KOPT-K1 (cell line): Measurements from ENCODE around the gene PDCD1.

Experiments used
- H3K27ac ChIP-seq: fragments of 200-600 bp; sonication (generic); 2 replicates; pipeline ENCODE4 v1.5.1; 2016; ENCODE audit warnings: antibody characterized with exemption, mild to moderate bottlenecking, low read depth, low read length; ENCODE audit not compliant: poor library complexity, severe bottlenecking
- H3K36me3 ChIP-seq: fragments of 200-600 bp; sonication (generic); 2 replicates; pipeline ENCODE4 v1.5.1; 2017; ENCODE audit warnings: antibody characterized with exemption, mild to moderate bottlenecking, low read length, moderate library complexity; ENCODE audit not compliant: insufficient read depth
- H3K9me3 ChIP-seq: fragments of 200-600 bp; sonication (generic); 2 replicates; pipeline ENCODE4 v1.5.1; 2017; ENCODE audit warnings: antibody characterized with exemption, low read length, mild to moderate bottlenecking; ENCODE audit not compliant: insufficient read depth, poor library complexity, severe bottlenecking

Gene PDCD1

DNA sequence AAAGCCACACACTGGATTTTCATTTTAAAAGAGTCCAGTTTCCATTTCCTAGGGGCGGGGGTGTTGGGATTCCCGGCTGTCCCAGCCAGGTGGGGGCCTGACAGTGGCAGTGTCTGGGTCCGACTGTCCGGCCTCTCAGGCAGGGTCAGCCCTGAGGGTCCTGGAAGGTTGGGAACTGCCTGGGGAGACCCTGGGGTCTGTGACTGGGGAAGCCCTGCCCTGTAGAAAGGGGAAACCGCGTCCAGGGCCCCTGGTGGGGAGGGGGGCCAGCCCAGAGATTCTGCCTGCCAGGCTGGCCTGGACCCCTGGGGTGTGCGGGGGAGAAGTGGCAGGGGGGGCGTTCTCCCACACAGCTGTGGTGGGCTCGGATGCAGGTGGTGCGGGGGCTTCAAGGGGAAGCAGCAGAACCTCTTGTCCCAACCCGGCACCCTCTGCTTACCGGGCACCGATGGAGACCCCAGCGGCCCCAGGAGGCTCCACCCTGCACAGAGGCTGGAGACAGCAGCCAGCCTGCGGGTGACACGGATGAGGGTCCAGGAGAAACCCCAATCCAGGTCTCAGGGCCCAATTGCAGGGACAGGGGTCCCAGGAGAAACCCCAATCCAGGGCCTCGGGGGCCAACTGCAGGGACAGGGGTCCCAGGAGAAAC lies 15.7 kb upstream of the PDCD1 start:
- Histone ChIP-seq H3K36me3 (no peaks in the 10 kb centered on the region), H3K9me3 (no peaks in the 10 kb centered on the region), H3K27ac (no peak overlapping the region)

- H3K9me3 ChIP-seq: no peaks in the 10 kb centered on the region
- H3K36me3 ChIP-seq: no peaks in the 10 kb centered on the region
- no peak overlapping the region for H3K27ac ChIP-seq
Measured at GRCh38 chr2:241873803-241874110, 15.1 kb upstream of the PDCD1 start.

DNA sequence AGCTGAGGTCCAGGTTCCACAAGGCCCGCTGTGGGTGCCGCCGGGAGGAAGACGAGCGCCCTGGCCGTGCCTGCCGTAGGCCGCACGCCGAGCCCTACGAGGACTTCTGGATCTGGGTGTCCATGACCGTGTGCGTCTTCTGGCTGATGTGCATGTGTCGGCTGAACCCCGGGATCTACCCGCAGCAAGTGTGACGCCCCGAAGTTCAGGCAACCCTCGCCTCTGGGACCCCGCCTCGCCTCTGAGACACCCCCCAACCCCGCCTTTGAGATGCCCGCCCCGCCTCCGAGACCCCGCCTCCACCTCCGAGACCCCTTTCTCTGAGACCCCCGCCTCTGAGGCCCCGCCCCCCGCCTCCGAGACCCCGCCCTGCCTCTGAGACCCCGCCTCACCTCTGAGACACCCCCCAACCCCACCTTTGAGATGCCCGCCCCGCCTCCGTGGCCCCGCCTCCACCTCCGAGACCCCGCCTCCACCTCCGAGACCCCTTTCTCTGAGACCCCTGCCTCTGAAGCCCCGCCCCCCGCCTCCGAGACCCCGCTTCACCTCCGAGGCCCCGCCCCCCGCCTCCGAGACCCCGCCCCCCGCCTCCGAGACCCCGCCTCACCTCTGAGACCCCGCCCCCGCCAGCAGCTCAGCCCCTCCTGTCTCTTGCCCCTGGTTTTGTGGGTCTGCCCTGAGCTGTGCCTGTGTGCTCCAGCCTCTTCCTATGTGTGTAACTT lies 14.5 kb upstream of the PDCD1 start:
- Histone ChIP-seq H3K36me3 (no peaks in the 10 kb centered on the region), H3K27ac (no peak overlapping the region)

DNA sequence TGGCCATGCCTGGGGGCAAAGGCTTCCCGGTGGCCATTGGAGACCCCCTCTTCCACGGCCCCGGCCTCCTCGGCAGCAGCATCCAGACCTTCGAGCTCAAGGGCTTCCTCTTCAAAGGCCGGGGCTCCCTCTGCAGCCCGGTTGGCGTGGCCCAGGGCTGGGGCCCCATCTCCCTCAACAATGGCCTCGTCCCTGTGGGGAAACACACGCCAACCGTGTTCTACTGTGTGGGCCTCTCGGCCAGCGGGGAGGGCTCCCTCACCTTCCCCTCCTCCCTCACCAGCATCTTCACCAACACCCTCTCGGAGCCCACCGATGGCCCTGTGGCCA lies 13.6 kb upstream of the PDCD1 start:
- Histone ChIP-seq H3K9me3 (no peaks in the 10 kb centered on the region), H3K36me3 (no peaks in the 10 kb centered on the region), H3K27ac (peak overlapping the region; percentile 95)

More for the DNA sequence above, 14.5 kb upstream of the PDCD1 start:
- H3K9me3 ChIP-seq: no peaks in the 10 kb centered on the region

GRCh38 chr2:241871538-241872312 lies 13.0 kb upstream of the PDCD1 start:
- Histone ChIP-seq H3K9me3 (no peaks in the 10 kb centered on the region), H3K27ac (peak overlapping the region; percentile 95), H3K36me3 (no peaks in the 10 kb centered on the region)

DNA sequence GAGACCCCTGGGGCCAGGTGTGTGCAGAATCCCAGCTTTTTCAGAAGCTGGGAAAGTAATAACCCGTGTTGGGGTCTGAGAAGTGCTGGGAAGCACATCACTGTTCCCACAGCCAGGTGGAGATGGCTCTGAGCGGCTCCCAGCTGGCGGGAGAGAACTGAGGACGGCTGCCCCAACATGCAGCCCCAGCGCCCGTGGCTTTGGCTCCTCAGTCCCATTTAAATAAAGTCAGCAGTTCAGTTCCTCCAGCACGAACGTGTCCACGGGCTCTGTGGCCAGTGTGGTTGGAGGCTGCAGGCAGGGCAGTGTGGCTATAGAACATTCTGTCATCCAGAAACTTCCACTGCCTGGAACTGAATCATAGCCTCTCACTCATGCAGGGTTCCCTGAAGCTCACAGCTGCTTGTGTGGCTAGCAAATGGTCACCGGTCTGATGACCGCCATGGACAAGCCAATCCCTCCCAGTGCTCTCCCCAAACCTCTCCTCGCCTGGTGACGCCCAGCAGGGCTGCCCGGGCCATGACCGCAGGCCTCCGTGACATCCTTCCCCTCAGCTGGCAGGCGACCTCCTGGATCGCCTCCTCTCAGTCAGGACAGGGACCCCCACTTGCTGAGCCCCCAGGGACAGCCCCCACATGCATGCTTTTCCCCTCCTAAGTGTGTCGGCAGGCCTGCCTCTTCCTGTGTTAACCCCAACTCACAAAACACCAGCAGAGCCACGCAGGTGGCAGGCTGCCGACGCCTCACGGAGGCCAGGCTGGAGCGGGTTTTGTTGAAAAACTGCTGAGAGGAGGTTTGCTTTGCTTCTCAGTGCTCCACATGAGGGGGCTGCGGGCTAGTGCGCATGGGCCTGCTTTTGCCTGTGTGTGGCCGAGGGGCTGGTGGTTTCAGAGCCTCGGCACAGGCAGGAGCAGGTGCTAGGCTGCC lies 12.2 kb upstream of the PDCD1 start:
- Histone ChIP-seq H3K9me3 (no peaks in the 10 kb centered on the region), H3K27ac (peak overlapping the region; percentile 95), H3K36me3 (no peaks in the 10 kb centered on the region)

DNA sequence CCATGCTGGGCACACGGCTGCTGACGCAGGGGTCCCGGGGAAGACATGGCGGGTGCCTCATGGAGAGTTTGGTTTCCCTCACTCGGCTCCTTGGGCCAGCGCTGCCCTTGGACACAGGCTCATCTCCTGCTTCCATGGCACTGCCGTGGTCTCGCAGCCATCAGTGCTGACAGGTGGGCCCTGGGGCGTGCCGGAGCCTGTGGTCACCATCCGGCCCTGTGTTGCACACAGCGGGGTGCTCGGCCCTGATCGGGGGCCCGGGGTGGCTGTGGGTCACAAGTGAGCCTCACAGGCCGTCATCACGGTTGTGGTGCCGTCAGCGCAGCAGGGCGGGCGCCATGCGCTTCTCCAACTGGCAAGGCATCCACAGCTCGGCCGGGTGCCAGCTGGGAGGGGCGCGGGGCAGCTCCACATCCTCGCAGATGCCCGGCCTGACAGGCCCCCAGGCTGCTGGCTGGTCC lies 11.4 kb upstream of the PDCD1 start:
- H3K27ac ChIP-seq: peak overlapping the region; percentile 95

DNA sequence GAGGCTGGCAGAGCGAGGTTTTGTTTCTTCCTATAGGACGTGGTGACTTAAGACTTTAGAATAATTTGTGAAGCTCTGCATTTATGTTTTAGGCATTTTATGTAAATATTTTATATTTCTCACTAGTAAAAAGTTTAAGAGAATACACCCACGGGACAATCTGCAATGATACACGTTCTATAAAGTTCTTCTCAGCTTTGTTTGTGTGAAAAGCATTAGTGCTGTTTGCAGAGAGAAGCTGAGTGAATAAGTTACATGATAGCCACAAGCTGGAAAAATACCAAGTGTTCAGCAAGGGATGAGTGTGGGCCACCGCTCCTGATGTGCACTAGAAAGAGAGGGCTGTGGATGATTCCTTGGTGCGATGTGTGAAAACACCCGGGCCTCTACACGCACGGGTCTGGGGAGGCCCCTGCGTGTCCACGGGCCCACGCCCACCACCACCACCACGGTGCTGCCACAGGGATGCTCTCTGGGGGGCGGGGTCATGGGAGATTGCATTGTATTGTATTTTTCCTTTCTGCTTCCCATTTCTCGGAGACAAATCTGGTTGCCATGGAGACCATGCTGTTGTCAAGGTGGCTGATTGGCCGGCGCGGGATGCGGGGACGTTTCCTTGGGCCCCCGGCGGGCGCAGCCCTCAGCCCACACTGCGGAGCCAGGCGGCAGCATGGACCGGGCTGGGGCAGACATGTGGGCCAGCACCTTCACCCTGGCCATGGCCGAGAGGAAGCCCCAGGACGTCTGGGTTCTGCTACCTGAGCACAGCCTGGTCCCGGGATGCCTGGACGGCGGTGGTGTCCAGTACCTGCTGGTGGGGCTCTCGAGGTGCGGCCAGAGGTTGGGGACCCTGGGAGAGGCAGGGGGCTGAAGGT lies 10.6 kb upstream of the PDCD1 start, which contains the start of gene RTP5:
Gene RTP5, plus strand, starts transcription at position 643 of the 875 bp plus-strand sequence. Its CDS starts 28 bp downstream, at position 671.
- H3K27ac ChIP-seq: peak within 1 kb of the TSS; percentile 95
- H3K36me3 ChIP-seq: no peaks in the 10 kb centered on the region
- H3K9me3 ChIP-seq: no peaks in the 10 kb centered on the region

More for the DNA sequence above, 11.4 kb upstream of the PDCD1 start:
- H3K9me3 ChIP-seq: no peaks in the 10 kb centered on the region
- H3K36me3 ChIP-seq: no peaks in the 10 kb centered on the region

GRCh38 chr2:241868661-241869081 lies 10.0 kb upstream of the PDCD1 start:
- H3K27ac ChIP-seq: peak overlapping the region; percentile 95
- no peaks in the 10 kb centered on the region for H3K9me3 ChIP-seq
- H3K36me3 ChIP-seq: no peaks in the 10 kb centered on the region

- Histone ChIP-seq H3K9me3 (no peaks in the 10 kb centered on the region), H3K27ac (peak overlapping the region; percentile 95), H3K36me3 (no peaks in the 10 kb centered on the region)
Measured at GRCh38 chr2:241867776-241868420, 9.2 kb upstream of the PDCD1 start.

DNA sequence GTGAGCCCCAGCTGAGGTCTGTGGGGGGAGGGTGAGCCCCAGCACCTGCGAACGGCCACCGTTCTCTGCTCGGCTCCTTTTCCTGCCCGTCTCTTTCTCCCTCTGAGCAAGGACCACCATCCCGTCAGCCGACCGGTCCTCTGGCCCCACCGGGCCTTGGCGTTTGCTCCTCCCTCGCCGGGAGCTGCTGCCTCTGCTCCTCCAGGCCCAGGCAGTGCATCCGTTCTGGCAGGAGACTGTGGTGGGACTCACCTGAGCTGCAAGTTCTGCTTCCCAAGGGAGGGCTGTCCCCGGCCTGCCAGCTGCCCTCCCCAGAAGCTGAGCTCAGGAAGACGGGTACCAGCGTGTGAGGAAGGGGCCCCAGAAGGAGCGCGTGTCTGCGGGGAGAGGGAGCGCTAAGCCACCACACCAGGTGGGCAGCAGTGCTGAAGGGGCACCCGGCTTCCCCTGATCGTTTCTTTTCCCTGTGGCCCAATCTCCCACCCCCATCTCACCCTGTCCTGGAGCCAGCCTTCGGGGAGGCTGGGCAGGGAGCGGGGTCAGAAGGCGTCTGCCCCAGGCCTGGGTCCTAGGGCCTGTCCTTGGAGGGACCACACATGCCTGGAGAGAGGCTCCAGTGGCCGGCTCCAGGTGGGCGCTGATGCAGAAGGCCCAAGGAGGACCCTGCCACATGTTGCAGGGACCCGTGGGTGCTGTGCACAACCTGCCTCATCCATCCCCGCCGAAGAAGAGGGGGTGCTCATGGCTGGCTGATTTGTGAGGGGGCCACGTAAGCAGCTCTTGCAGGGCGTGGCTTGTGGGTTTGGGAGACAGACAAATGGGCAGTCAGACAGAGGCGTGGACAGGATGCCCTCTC lies 8.3 kb upstream of the PDCD1 start:
- Histone ChIP-seq H3K36me3 (no peaks in the 10 kb centered on the region), H3K27ac (peak overlapping the region; percentile 95), H3K9me3 (no peaks in the 10 kb centered on the region)

DNA sequence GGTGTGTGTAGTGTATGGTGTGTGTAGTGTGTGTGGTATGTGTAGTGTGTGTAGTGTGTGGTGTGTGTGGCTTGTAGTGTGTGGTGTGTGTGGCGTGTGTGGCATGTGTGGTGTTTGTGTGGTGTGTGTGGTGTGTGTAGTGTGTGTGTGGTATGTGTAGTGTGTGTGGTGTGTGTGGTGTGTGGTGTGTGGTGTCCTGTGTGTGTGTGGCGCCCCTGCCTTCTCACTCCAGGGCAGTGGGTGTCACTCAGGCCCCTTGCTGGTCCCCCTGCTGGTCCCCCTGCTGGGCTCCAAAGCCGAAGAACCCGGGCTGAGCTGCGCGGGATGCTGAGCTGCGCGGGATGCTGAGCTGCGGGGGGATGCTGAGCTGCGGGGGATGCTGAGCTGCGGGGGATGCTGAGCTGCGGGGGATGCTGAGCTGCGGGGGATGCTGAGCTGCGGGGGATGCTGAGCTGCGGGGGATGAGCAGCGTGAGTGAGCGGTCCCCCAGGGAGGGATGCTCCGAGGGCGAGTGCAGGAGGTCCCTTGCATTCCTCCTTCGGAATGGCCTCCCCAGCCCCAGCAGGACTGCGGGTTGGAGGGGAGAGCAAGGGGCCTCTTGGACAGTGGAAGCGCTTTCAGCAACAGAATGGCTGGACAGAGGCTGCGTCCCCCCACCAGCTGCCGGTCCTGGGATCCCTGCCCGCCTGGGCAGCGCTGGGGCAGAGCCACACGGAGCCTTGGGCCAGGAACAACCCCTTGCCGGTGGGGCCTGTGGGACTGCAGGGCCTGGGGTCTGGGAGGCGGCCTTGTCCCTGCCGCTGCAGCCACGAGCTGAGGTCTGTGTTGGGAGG lies 7.5 kb upstream of the PDCD1 start:
- Histone ChIP-seq H3K36me3 (no peaks in the 10 kb centered on the region), H3K27ac (peak overlapping the region; percentile 95), H3K9me3 (no peaks in the 10 kb centered on the region)
